GM18499 (cell line): ENCODE measurements around the gene PLP2.

ENCODE experiments used
- ATAC-seq: cut with Tn5 transposase; IDR thresholded peaks from one replicate; pipeline ENCODE4 v1.9.1; 2021; ENCODE audit warnings: moderate number of reproducible peaks; ENCODE audit not compliant: insufficient read depth, unreplicated experiment

PLP2 gene

DNA sequence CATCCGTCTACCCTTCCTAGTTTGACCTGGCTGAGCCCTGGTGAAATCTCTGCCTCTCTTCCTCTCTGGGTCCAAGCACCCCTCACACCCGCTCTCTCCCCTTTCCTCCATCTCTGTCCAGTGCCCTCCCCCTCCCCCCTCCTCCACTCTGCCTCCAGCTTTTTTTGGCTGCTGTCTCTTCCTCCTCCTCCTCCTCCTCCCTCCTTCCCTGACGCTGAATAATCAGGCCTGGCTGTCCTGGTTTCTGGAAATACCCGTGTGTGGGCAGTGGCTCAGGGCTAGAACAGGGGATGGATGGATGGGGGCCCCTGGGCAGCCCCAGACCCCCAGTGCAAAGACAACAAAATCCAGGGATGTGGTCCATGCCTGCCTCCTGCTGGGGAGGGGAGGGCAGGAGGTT is 33.0 kb downstream of the PLP2 start:
- no peak for ATAC-seq

DNA sequence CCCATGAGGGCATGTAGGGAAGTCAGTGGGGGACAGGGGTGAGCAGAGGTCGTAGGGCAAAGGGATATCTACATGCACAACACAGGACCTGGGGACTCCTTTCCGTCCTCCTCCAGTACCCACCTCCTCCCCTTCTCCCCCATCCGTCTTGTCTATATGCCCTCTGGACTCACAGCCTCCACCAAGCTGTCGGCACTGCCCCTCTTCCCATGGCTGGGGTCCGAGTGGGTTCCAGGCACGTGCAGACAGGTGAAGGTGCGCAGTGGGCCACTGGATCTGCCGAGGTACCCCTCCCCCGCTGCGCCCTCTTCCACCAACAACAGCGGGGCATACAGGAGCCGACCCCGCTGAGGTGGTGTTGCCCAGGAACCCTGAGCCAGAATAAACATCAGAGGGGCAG is 33.7 kb downstream of the PLP2 start:
- ATAC-seq = no peak

GRCh38 chrX:49206543-49206942 is 34.8 kb downstream of the PLP2 start:
- ATAC-seq = no peak

GRCh38 chrX:49208399-49208798 is 36.7 kb downstream of the PLP2 start:
- no peak for ATAC-seq

- ATAC-seq = no peak
These were observed 37.9 kb downstream of the PLP2 start for GRCh38 chrX:49209434-49210251.

DNA sequence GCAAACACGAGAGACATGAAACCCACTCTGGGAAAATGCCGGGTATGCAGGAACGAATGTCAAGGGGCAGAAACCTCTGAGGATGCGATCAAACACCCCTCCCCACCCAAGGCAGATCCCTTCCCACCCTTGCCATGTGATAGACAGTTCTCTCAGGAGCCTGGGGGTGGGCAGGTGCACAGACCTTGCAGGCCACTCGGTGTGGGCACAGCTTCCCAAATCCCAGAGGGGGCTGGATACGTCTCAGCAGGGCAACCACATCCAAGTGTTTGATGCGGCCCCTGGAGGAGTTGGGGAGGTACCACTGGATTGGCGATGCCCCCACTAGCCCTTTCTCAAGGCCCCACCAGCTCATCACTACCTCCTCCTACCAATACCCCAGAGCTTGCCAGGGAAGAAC is 38.7 kb downstream of the PLP2 start:
- no peak for ATAC-seq

DNA sequence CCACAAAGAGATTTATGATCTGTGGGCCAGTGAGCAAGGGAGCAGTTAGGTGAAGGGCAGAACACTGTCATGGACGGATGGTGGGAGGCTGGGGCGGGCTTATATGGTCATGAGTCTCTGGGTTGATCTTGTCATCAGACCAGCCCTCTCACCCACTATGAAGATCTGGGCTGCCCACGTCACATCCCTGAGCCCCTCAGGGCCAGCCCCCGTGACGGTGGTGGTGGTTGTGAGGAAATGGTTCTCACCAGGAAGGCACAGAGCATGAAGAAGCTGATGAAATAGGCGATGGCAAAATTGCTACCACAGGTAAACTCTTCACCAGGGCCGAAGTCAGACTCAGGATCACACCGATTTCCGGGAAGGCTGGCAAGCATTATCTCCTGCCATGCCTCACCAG is 39.4 kb downstream of the PLP2 start:
- ATAC-seq = no peak

DNA sequence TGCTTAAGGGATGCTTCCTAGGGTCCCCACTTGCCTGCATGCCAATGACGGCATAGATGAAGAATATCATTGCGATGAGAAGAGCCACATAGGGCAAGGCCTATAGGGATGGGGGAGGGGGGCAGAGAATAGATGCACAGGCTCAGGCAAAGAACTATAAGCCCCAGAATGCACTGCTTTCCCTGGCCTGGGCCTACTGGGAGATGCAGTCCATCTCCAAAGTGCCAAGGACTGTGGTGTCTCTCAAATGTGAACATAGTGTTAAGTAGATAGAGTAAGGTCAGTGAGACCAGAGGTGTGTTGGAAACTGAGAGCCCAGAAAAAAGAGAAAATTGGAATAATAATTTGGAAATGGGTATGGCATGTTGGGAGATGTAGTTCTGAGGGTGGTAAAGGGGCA is 40.5 kb downstream of the PLP2 start:
- ATAC-seq = no peak

DNA sequence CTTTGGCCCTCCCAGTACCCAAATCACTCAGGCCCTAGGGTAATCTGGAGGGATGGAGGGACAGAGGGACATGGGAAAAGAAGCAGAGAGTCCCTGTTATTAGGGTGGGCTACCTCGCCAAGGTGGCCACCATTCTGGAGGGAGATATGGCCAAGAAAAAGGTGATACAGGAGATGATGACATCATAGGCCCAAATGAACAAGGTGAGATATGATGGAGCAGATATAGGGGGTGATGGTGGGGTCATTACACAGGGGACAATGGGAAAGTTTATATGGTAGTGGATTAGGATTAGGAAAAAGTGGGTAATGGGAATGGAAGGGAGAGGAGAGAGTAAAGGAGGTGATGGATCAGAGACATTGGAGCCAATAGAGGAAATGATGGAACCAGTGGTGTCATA is 41.2 kb downstream of the PLP2 start:
- no peak for ATAC-seq

- ATAC-seq = no peak
These were observed 42.7 kb downstream of the PLP2 start for GRCh38 chrX:49214416-49214815.

DNA sequence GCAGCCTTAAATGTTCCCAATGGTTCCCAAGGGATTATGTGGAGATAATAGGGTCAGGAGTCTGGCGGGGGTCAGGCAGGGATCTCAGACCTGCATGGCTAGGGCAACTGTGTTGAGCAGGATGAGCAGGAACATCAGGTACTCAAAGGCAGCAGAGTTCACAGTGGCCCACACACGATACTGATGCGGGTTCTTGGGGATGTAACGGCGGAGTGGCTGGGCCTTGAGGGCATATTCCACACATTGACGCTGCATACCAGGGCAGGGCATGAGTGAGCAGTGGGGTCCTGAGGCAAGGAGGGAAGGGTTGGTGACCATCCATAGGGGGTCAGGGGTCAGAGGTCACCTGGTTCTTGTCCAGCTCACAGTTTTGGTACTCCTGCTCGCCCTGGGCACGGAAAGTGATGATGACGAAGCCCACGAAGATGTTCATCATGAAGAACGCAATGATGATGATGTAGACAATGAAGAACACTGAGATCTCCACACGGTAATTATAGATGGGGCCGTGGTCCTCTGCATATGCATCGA is 43.4 kb downstream of the PLP2 start:
- ATAC-seq = no peak

DNA sequence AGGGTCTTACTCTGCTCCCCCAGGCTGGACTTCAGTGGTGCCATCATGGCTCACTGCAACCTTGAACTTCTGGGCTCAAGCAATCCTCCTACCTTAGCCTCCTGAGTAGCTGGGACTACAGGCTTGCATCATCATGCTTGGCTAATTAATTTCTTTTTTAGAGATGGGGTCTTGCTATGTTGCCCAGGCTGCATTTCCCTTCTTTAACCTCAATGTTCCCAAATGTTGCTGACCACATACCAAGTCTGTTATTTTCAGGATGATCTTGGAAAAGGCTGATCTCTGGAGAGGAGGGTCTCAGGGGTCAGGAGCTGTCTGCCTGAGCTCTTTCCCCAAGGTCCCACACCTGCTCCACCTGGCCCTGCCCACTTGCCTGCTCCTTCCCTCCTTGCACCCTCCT is 48.4 kb downstream of the PLP2 start:
- ATAC-seq = no peak

DNA sequence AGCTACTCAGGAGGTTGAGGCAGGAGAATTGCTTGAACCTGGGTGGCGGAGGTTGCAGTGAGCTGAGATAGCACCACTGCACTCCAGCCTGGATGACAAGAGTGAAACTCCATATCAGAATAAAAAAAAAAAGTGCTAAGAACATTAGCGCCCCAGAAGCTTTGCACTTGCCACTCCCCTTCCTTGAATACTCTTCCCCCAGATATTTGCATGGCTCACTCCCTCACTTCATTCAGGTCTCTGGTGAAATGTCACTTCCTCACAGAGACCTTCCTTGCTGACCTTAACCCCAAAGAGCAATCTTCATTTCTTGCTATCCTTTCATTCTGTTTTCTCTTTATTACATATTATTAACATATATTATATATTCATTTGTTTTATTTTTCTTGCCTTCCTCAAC is 50.2 kb downstream of the PLP2 start:
- ATAC-seq = no peak
